Measurements from ENCODE around the gene NUP210.

Gene NUP210

DNA sequence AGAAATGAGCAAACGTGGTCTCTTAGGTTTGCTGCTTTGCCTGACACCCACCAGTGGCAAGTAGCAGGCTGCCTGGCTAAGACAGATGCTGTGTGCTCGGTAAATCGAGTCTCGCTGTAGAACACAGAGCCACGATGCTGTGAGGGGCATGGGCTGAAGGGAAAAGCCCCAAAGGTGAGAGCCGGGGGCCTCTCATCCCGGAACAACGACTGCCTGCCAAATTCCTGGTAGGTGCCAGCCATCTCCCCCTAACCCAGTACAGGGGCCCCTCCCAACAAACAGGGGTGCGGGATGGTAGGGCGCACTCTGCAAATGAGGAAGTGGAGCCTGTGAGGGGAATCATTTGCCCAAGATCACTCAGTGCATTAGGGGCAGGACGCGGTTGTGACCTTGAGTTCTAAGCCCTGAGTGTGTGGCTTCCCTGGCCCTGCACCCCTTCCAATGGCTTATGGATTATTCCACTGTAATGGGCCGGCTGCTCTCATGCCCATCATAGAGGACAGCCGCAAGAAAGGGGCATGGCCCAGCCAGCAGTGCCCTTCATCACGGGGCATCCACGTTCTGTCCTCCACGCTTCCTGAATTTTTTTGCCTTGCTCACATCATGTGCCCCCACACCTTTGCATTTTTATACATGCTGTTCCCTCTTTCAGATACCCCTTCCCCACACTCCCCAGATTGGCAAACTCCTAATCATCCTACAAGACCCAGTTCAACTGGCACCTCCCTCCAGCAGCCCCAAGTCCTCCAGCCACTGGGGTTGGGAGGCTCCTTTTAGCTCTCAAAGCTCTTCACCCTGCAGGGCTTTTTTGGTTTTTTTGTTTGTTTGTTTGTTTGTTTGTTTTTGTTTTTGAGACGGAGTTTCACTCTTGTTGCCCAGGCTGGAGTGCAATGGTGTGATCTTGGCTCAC lies 125.4 kb downstream of the NUP210 start:
- no peak for DNase-seq

DNA sequence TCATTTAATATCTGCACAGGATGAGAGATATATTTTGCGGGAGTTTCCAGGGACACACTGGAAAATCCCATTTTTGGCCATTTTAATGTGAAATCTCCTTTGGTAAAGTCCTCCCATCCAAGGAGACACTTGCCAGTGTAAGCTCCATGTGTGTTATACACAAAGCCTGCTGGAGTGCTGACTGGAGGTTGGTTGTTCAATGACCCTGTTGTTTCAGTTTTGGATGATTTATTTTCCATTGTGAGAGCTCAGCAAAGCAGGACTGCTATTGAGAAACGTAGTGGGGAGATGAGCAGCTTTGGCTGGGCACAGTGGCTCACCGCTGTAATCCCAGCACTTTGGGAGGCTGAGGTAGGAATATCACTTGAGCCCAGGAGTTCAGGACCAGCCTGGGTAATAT lies 127.7 kb downstream of the NUP210 start:
- no peak for DNase-seq

DNA sequence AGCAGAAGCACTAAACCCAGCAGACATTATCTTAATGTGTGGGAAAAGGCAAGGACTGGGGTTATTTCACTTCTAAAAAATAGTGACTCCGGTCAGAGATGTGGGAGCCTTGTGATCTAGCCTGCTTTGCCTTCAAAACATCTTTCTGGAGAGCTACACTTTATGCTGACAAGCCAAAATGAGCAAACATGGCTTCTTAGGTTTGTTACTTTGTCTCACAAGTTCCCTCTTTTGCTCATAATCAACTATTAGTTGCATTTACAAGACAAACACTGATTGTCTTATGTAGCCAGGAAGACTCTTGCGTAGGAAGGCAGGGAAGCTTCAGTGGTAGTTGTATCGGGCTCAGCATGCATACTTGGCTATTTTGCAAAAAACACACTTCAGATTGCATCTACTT lies 129.2 kb downstream of the NUP210 start:
- no peak for DNase-seq

DNA sequence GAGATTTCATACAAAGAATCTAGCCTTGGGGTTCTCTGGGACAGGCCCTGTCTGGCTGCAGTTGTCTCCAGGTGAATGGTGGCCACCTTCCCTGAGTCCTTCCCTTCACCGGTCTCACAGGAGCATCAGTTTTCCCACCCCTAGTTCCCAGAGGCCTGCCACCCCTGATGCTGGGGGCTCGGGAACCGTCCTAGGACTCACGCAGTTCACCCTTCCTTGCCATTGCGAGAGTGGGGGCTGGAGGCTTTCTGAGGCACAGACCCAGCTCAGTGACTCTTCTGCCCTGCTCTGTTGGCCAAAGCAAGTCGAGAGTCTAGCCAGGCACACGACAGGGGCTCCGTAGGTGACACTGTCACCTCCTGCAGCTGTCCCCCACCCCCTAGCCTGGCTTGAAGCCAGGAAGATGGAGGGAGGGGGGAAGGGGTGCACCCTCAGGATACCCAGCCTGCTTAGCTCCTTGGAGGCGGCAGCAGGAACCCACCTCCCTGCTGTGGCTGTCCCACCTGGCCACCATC lies 130.3 kb downstream of the NUP210 start:
- DNase-seq: no peak

DNA sequence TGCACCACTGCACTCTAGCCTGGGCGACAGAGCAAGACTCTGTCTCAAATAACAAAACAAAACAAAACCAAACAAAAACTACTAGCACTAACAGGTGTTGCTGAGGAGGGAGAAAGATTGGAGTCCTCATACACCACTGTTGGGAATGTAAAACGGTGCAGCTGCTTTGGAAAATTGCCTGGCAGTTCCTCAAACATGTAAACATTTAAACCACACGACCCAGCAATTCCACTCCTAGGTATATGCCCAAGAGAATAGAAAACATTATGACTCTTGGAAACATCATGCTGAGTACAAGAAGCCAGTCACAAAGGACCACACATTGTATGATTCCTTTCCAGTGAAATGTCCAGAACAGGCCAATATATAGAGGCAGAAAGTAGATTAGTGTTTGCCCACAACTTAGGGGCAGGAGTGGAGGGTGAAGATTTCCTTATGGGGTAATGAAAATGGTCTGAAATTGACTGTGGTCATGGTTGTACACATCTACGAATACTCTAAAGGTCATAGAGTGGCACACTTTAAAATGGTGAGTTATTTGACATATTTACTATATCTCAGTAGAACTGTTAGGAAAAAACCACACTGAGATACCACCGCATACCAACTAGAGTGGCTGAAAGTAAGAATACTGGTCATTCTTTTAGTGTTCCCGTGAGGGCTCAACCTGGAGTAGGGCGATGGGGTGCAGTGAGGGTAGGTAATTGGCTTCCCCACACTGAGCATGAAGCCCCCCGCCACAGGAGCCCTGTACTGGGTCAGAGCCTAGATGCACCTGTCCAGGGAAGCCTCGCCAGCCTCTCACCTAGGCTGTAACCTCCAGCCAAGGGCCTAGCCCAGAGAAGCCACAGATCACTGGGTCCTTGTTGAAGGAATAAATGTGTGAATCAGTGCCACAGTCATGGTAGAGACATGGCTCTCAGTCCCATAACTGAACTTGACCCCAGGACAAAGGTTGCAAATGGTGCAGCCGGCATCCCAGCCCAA lies 131.1 kb downstream of the NUP210 start:
- no peak for DNase-seq

DNA sequence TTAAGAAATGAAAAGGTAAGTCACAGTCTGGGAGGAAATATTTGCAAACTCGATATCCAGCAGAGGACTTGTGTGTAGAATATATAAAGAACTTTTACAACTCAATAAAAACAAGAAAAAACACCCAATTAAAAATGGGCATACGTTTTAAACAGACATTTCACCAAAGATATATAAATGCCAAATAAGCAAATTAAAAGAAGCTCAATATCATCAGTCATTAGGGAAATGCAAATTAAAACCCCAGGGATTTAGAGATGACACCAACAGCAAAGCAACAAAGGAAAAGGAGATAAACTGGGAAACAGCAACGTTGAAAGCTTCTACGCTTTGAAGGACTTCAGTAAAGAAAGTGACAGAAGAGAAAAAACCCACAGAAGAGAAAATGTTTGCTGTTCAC lies 132.3 kb downstream of the NUP210 start:
- DNase-seq: no peak

DNA sequence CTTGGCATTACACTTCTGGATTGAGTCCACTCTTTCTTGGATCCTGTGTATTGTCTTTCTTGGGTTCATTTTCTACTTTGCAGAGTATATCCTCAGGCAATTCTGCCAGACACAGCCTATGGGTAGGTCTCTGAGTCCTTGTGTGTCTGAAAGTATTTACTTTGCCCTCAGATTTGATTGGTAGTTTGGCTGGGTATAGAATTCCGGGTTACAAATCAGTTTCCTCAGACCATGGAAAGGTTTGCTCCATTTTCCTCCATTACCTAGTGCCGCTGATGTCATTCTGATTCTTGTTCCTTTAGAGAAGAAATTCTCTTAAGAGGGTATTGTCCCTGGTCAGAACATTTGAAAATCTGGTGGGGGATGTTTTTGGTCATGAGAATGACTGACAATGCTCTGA lies 133.2 kb downstream of the NUP210 start:
- no peak for DNase-seq

DNA sequence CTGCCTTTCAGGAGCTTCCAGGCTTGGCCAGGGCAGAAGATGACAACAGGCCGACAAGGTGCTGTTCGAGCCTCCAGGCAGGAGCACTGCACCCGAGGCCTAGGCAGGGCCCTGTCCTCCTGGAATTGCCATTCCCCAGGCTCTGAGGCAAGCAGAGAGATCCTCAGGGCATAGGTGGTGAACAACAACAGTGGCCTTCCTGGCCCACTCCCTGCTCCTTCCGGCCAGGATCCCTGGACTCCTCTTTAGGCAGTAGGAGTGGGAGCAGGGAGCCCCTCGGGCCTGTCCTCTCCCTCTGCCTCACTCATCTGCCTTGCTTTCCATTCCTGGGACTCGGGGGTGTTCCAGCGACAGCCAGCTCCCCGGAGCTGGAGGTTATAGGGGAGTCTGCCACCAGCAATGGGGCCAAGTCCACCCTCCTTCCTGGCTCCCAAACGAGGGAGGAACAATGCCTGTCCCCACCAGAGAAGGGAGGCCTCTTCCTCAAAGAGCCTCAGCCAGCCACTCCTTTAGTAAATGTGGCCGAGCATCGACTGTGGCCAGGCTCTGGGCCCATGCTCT lies 135.0 kb downstream of the NUP210 start:
- no peak for DNase-seq

DNA sequence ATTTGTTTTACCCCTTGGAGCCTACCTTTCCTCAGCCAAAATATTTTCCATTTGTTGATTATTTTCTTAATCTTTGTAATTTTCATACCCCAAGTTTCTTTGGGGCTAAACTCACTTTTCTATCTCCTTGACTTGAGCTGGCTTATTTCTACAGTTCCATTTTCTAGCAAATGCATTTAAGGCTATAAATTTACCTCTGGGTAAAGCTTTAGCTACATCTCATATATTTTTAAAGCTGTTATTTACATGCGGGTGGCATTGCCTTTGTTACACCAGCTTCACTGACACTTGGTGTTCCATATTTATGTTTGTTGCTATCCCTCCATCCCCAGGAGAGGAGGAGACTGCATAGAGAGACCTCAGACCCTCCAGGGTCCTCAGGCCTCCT lies 136.3 kb downstream of the NUP210 start:
- no peak for DNase-seq

DNA sequence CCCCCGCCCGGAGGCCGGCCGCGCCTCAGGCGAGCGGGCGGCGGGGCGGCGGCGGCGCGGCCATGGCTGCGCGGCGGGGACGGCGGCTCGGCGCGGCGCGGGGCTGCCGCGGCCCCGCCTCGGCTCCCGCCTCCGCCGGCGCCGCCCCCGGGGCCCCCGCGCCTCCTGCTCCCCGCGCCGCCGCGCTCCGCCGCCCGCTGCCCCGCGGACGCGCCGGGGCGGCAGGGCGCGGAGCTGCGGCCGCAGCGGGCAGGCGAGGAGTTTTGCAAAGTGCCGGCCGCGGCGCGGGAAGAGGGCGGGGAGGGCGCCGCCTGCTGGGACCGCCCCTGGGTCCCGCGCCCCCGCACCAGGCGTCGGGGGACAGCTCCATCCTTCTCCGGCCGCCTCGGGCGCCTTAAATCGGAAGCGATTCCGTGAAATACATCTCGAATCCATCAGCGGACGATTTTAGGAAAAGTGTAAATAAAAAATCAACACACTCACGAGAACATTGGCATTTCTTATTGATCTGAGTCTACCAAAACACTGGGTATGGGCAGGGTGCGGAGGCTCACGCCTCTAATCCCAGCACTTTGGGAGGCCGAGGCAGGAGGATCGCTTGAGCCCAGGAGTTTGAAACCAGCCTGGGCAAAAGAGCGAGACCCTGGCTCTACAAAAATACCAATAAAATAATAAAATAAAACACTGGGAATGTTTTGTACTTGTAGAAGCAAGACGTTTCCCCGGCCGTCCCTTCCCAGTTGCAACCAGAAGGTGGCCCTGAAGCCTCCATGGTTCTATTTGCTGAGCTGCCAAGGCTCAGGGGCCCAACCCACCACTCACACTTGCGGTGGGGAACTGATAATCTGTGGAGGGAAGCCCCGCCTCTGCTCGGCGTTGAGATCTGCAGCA lies 136.9 kb downstream of the NUP210 start:
- DNase-seq: peak in 1 of 56 donors; percentile 45

DNA sequence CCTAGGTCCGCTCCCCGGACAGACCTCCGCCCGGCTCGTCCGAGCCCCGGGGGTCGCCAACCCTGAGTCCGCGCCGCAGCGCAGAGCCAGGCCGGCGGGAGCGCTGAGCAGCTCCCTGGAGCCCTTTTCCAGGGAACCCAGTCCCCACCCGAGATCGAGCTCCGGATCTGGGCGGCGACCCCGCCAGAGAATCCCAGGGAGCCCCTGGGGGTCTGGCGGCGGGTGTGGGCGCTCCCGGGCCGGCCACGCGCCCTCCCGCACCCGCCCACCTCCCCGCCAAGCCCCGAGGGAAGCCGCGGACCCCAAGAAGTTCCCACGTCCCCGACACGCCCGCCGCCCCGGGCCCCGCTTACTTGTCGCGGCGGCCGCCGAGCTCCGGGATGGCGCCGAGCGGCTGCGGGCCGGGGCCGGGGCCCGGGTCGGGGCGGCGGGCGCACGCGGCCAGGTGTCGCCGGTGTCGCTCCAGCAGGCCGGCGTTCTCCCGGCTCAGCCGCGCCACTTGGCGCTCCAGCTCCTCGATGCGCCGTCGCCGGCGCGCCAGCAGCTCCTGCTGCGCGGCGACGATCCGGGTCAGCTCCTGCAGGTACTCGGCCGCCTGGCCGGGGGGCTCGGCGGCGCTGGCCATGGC lies 137.7 kb downstream of the NUP210 start:
- DNase-seq: no peak

DNA sequence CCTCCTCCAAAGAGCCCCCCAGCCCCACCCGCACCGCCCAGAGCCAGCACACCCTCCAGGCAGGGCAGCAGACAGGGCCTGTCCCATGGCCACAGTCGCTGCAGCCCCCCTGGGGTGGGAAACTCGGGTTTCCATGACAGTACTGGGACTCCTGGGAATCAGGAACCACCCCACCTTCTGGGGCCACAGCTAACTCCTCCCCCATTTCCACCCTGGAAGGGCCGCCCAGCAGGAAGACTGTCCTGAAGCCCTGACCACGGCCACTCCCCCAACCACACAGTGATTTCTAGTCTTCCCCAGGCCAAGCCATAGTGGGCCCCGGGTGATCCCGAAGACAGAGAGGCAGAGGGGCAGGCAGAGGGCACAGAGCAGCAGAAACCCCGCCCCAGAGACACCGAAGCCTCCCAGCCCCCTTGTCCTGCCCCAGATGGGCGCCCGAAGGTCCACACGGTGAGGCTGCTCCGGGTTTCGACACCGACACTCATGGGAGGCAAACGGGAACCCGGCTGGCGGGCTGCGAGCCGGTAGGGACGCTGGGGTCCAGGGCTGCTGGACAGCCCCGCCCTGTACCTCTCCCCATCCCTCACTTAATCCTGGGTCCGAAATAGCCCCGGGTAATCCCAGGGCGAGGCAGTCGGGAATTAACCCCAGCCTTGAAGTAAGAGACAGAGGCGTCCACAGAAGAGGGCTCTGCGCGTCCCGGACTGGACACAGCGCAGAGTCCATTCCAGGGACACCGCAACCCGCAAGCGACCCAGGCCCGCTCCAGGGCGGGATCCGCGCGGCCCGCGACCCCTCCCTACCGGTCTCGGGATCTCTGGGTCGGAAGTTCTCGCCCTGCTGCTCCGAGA lies 138.4 kb downstream of the NUP210 start:
- peak in 2 of 56 donors; percentile 17 to 27 for DNase-seq

DNA sequence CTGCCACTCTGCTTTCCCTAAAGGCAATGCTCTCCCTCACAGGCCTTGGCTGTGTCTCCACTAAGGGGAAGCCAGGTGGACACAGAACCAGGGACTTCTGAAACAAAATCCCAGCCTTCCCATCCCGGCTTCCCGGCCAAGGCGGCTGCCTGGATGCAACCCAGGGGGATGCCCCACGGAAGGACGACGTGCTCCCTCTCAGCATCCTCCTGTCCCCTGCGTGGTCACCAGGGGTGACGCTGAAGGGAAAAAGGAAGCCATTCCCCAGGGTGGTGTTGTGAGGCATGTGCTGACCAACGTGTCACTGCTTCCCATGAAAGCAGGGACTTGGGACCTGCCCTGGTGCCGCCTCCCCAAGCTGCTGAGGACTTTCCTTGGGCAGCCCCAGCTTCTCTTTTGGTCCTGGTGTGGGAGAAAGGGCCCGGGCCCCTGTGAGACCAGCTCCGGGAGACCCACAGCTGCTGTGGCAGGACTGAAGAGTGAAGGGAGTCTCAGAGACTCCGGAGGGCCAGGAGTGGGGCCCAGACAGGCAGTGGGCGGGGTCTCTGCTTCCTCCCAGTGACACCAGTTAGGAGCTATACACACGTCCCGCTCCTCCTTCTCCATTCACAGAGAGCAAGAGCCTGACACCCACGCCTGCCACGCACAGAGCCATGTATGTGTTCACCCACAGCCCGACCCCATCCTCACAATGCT lies 139.2 kb downstream of the NUP210 start:
- no peak for DNase-seq

DNA sequence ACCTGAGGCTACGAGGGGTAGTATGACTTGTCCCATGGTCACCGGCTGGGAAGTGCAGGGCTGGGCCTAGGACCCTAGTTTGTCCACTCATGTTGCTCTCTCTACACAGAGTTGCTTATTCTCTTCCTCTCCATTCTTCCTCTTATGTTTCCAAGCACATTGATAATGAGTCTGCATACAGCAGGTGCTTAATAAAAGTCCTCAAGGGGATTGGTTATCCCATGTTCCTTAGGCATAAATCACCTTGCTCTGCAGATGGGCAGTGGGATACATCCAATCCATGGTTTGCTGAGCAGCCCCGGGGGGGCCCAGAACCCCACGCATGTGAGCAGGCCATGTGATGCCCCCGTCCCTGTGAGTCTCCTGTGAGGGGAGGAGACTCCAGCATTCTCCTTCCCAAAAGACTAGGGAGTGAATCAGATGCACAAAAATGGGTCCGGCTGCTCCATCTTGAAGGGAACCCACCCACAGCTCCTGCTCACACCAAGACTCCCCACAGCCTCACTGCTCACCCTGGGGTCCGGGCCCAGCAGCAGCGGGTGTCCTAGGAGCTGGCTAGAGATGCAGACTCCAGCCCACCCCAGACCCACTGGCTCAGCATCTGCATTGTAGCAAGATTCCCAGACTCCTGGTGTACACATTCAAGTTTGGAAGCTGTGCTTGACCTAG lies 139.9 kb downstream of the NUP210 start:
- DNase-seq: no peak

DNA sequence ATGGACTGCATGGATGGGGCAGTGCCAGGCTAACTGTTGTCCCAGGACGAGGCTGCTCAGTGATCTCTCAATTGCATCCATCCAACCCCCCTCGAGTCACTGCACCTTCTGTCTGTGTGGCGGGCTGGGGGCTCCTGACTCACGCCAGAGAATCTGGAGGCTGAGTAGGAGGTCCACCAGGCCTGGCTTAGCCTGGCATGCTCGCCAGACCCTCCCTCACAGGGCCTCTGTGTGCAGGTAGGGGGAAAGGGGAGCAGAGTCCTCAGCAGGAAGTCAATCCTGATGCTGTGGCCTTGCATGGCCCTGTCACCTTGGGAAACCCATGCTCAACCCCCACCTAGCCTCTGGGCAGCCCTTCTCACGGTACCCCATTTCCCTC lies 140.6 kb downstream of the NUP210 start:
- DNase-seq: no peak

DNA sequence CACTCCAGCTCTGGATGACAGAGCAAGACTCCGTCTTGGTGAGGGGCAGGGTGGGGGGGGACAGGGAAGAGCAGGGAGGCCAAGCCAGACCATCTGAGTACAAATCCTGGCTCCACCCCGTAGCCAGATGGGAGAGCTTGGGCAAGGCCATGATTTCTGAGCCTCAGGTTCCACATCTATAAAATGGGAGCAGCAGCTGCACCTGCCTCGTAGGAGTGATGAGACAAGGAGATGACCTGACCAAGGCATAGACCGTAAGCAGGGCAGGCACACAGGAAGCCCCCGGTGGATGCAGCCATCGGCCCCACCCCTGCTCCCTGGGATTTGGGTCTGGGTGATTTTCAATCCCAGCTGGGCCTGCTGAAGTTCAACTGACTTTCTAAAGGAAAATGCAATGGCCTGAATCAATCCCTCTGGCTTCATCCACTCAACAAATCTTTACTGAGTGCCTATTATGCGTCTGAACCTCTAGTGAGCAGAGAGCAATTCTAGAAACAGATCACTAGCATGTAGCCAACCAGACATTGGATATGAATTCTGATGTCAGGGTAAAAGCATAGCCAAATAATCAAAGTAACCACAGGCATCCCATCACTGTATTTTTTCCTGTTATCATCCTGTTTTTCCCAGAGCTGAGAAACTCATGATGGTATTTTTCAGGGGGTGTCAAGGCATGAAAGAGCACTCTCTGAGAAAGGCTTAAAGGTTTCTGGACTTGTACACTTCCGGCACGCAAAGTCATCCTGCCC lies 141.2 kb downstream of the NUP210 start:
- DNase-seq: no peak

Data from nucleus accumbens (tissue), 56 donors.